ENCODE data around the gene NEU1.

Gene NEU1

DNA sequence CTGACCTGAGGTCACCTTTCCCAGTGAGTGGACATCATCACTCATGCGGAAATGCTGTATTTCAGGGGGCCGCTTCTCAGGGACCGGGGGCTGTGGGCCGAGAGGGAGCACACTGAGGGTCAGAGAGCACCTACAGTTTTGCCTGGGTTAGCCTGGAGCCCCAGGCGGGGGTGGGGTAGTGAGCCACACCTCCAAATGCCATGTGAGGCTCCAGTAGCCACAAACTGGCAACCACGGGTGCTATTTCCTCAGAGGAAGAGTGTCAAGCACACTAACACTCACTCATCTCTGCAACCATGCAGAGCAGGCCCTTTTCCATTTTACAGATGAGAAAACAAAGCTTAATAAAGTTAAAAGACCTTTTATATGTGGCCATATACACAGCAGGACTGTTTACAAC, 30.2 kb upstream of the NEU1 start:
- DNase-seq, result no peak

DNA sequence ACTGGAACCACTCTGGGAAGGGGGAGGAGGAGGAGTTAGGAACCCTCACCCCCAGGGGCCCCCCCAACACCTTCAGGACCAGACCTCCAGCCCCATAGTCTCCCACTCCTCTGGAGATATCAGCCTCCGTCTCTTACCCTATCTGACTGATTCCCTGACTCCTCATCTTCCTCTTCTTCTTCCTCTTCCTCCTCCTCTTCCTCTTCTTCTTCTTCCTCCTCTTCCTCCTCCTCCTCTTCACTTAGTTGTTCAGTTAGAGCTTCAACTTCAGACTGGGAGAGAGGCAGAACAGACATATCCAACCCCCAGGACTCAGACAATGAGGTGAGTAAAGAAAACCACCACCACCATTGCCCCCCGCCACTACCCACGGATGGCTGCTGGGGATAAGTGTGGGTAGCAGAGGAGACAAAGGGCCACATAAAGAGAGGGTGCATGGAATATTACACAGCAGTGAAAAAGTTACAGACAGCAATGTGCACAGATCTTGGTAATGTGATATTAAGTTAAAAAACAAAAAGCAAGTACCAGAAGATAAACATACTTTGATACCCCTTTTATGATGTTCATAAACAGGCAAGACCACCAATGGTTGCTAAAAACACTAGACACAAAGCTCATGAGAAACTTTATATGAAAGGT, 26.8 kb upstream of the NEU1 start:
- no peak for DNase-seq

- no peak for DNase-seq
Measured at GRCh38 chr6:31888276-31889258, 25.9 kb upstream of the NEU1 start.

GRCh38 chr6:31887173-31888007, 24.8 kb upstream of the NEU1 start:
- no peak for DNase-seq

DNA sequence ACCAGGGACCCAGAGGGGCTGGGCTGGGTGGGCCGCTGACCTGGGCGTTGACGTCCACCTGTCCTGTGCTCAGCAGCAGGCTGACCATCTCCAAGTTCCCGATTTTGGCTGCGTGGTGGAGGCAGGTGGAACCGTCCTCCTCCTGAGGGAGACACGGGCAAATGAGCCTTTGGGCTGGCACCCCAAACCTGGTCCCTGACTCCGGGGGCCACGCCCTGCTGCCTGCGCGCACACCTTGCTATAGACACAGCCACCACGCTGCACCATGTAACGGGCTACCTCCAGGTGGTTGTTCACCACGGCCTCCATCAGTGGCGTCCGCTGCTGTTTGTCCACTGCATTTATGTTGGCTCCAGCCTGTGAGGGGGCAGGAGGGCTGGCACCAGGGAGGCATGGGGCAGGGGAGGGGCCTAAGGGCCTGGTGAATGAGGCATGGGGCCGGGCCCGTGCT, 23.9 kb upstream of the NEU1 start:
- DNase-seq, result no peak

GRCh38 chr6:31884528-31885035, 22.0 kb upstream of the NEU1 start:
- no peak for DNase-seq

- no peak for DNase-seq
Measured at GRCh38 chr6:31883676-31884075, 21.1 kb upstream of the NEU1 start.

DNA sequence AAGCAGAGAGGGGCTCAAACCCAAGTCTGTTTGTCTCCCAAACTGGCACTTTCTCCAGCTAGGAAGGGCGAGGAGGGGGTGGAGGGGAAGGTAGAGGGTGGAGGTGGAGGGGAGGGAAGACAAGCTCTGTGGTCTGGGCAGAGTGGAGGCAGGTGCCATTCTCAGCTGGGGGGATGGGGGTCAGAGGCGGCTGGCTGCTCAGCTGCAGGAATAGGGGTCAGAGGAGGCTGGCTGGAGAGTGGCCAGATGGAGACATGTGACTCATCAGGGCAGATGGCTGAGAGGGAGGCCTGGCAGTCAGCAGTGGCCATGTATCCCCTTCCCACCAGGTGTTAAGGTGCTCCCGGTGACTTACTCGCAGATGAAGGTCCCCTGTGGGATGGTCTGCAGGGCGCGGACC, 19.7 kb upstream of the NEU1 start:
- DNase-seq, result no peak

- DNase-seq, result no peak
Measured at GRCh38 chr6:31881136-31881859, 18.7 kb upstream of the NEU1 start.

GRCh38 chr6:31880616-31881015, 18.0 kb upstream of the NEU1 start:
- no peak for DNase-seq

- DNase-seq, result no peak
Measured at GRCh38 chr6:31879901-31880300, 17.3 kb upstream of the NEU1 start.

GRCh38 chr6:31879143-31879542, 16.5 kb upstream of the NEU1 start:
- DNase-seq, result no peak

DNA sequence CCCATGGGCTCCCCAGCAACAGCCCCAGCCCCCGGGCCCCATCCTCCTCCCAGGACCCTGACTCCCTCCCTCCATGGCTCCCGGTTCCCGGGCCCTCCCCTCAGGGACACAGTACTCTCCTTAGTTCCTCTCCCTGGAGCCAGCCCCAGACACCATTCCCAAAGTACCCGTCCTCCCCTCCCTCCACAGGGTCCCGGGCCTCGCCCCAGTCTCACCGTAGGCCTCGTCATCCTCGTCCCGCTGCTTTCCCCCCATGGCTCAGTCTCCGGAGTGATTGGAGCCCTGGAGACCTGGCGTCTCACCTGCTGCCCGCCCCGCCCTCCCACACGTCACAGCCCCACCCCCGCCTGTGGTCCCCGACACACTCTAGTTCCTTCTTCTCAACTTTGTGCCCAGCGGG, 16.1 kb upstream of the NEU1 start, which contains the start of gene SLC44A4:
Gene SLC44A4 (minus strand): TSS at position 272 of the 400 bp plus-strand sequence. CDS start 17 bp downstream, at position 255.
- DNase-seq, result no peak

- DNase-seq, result no peak
Measured at GRCh38 chr6:31878222-31878621, 15.6 kb upstream of the NEU1 start.

DNA sequence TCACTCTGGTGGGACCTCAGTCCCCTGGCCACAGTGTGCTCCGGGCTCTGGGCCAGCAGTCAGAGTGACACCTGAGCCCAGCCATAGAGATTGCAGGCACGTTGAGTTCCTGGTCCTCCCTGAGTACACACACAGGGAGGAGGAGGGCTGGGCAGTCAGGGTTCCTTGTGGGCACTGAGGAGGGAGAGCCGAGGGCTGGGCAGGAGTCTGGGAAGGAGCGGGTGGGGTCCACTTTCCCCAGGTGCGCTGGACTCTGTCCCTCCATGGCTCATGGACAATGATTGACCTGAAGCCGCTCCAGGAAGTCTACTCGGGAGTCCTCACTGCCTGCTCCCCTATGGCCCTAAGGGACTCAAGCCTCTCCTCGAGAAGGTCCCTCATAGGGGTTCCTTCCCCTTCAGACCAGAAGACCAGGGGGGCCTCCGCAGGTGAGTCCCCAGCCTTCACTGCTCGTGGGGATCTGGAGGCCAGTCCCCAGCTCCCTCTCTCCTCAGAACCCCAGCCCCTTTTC, 15.1 kb upstream of the NEU1 start:
- DNase-seq, result no peak

GRCh38 chr6:31877125-31877650, 14.6 kb upstream of the NEU1 start:
- no peak for DNase-seq

DNA sequence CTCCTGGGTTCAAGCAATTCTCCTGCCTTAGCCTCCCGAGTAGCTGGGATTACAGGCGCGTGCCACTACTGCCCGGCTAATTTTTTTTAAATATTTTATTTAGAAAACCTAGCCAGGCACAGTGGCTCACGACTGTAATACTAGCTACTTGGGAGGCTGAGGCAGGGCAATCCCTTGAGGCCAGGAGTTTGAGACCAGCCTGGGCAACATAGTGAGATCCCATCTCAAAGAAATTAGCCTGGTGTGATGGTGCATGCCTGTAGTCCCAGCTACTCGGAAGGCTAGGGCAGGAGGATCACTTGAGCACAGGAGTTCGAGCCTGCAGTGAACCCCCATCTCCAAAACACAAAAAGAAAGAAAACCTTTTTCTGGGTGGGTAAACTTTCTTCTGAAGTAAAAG, 13.7 kb upstream of the NEU1 start:
- DNase-seq, result no peak

GRCh38 chr6:31875877-31876276, 13.3 kb upstream of the NEU1 start:
- DNase-seq, result no peak

DNA sequence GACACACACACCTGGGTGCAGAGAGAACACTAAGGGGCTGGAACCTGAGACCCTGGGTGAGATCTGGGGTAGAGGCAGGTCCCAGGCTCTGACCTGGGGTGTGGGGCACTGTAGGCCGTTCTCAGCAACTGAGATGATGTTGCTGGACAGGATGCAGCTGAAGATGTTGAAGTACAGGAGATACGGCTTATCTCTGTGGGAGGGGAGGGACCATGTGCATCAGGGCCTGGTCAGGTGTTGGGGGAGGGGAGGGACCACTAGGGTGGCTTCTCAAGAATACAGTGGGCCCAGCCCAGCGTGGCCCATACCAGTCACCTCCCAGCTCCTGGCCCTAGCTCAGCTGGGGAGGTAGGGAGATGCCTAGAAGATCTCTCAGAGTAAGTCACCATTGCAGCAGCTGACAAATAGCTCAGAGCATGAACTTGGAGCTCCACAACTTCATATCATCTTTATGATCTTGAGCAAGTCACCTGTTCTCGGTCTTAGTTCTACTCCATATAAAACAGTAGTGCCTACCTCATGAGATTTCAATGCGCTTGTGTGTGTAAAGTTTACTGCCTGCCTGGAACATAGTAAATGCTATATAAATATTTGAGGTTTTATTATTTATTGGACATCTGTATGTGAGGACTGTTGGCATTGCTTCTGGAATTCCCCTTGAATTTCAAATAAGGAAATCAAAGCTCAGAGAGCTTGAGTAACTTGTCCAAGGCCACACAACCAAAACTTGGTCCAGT, 12.4 kb upstream of the NEU1 start:
- no peak for DNase-seq

- DNase-seq, result no peak
Measured at GRCh38 chr6:31874084-31874670, 11.6 kb upstream of the NEU1 start.
